CD14-positive monocyte (primary cell): ENCODE results near the gene RFC3. TPM values are rescaled to one million over a fixed set of nuclear protein-coding genes. Genes with fewer than 3 reads are reported as not detected.

Experiments
- DNase-seq, 3 donors: peaks; one replicate each; pipeline ENCODE4 v3.0.0-alpha.2; 2011 to 2022
- H2AFZ ChIP-seq: 2 replicates; pipeline ENCODE4 v1.6.0; 2012; ENCODE audit warnings: mild to moderate bottlenecking, low read depth, low read length, inconsistent platforms; ENCODE audit not compliant: insufficient read depth, poor library complexity, severe bottlenecking
- H3K27ac ChIP-seq, 2 donors: 1 replicate in 1 of 2; 2 replicates in 1 of 2; pipeline ENCODE4 v1.5.1; 2012 to 2013; ENCODE audit warnings: low read length in 2 of 2, control low read depth in 1 of 2, inconsistent platforms in 1 of 2, low read depth in 1 of 2, mild to moderate bottlenecking in 1 of 2
- H3K27me3 ChIP-seq, 2 donors: one replicate each; pipeline versions ENCODE4 v1.6.0 to v1.6.1; 2011 to 2013; ENCODE audit warnings: low read length in 2 of 2; ENCODE audit not compliant: control insufficient read depth in 2 of 2, insufficient read depth in 2 of 2
- H3K36me3 ChIP-seq, 2 donors: replicated peaks in 1 of 2; 1 replicate in 1 of 2; 2 replicates in 1 of 2; pipeline versions ENCODE4 v1.5.1 to v1.6.1; 2012 to 2013; ENCODE audit warnings: low read length in 2 of 2, control low read depth in 1 of 2, inconsistent platforms in 1 of 2, mild to moderate bottlenecking in 1 of 2; ENCODE audit not compliant: insufficient read depth in 2 of 2, control insufficient read depth in 1 of 2
- H3K4me1 ChIP-seq, 2 donors: 1 replicate in 1 of 2; 2 replicates in 1 of 2; pipeline versions ENCODE4 v1.5.1 to v1.6.1; 2012 to 2013; ENCODE audit warnings: low read length in 2 of 2, control low read depth in 1 of 2, inconsistent platforms in 1 of 2, mild to moderate bottlenecking in 1 of 2, moderate library complexity in 1 of 2; ENCODE audit not compliant: insufficient read depth in 2 of 2, control insufficient read depth in 1 of 2
- H3K4me2 ChIP-seq: replicated peaks from 2 replicates; pipeline ENCODE3; 2012; ENCODE audit warnings: low read length, moderate library complexity, mild to moderate bottlenecking; ENCODE audit not compliant: poor library complexity, severe bottlenecking; ENCODE audit errors: extremely low read depth
- H3K4me3 ChIP-seq, 3 experiments: fragments of 200-600 bp in 1 of 3; sonication (generic) in 1 of 3; replicated peaks in 1 of 3; 1 replicate in 2 of 3; 2 replicates in 1 of 3; pipeline ENCODE4 v1.5.1; 2011 to 2013; ENCODE audit warnings: low read length in 3 of 3, mild to moderate bottlenecking in 3 of 3, control low read depth in 2 of 3, low read depth in 2 of 3, inconsistent platforms in 1 of 3, moderate library complexity in 1 of 3
- H3K79me2 ChIP-seq: 2 replicates; pipeline ENCODE4 v1.6.0; 2012; ENCODE audit warnings: mild to moderate bottlenecking, control low read depth, inconsistent platforms, low read length, moderate library complexity; ENCODE audit not compliant: insufficient read depth
- H3K9ac ChIP-seq: 2 replicates; pipeline ENCODE4 v1.6.0; 2017; ENCODE audit warnings: low read length, mild to moderate bottlenecking; ENCODE audit not compliant: insufficient read depth, poor library complexity, severe bottlenecking
- H3K9me3 ChIP-seq, 2 donors: replicated peaks in 1 of 2; 1 replicate in 1 of 2; 2 replicates in 1 of 2; pipeline versions ENCODE4 v1.5.1 to v1.6.1; 2012 to 2013; ENCODE audit warnings: low read length in 2 of 2, control low read depth in 1 of 2; ENCODE audit not compliant: control insufficient read depth in 1 of 2, insufficient read depth in 1 of 2
- H4K20me1 ChIP-seq: 2 replicates; pipeline ENCODE4 v1.6.0; 2012; ENCODE audit warnings: mild to moderate bottlenecking, low read length, control low read depth, moderate library complexity; ENCODE audit not compliant: insufficient read depth
- H3K27ac Mint-ChIP-seq, 7 donors: one replicate each; pipeline ENCODE4 v1.8.0; 2020; ENCODE audit warnings: mild to moderate bottlenecking in 7 of 7, mixed read lengths in 7 of 7, moderate library complexity in 6 of 7, inconsistent platforms in 2 of 7
- H3K27me3 Mint-ChIP-seq, 3 donors: one replicate each; pipeline ENCODE4 v1.8.0; 2021 to 2022; ENCODE audit warnings: low read depth in 3 of 3, mild to moderate bottlenecking in 3 of 3, mixed read lengths in 3 of 3, moderate library complexity in 3 of 3, inconsistent platforms in 1 of 3
- H3K36me3 Mint-ChIP-seq, 2 donors: one replicate each; pipeline ENCODE4 v1.8.0; 2020; ENCODE audit warnings: mixed read lengths in 2 of 2, inconsistent platforms in 1 of 2, mild to moderate bottlenecking in 1 of 2
- H3K4me1 Mint-ChIP-seq: one replicate; pipeline ENCODE4 v1.8.0; 2020; ENCODE audit warnings: mild to moderate bottlenecking, mixed read lengths
- H3K4me3 Mint-ChIP-seq, 2 donors: one replicate each; pipeline ENCODE4 v1.8.0; 2020; ENCODE audit warnings: mild to moderate bottlenecking in 2 of 2, mixed read lengths in 2 of 2, moderate library complexity in 1 of 2
- H3K9me3 Mint-ChIP-seq, 7 donors: one replicate each; pipeline ENCODE4 v1.8.0; 2020 to 2022; ENCODE audit warnings: mixed read lengths in 7 of 7, mild to moderate bottlenecking in 6 of 7, moderate library complexity in 6 of 7, inconsistent platforms in 2 of 7
- CTCF ChIP-seq: fragments of 200-600 bp; IDR thresholded peaks from one replicate; pipeline ENCODE4 v1.8.0; 2022; ENCODE audit warnings: antibody characterized with exemption, mild to moderate bottlenecking
- WGBS: methylation state at CpG from one replicate; pipeline ENCODE4 v1.1.5; 2013; ENCODE audit warnings: missing lambda C conversion rate; ENCODE audit not compliant: insufficient coverage; 5-methylcytosine and 5-hydroxymethylcytosine counted together
- intact Hi-C, 2 donors: fragments of 100-400 bp; cut with micrococcal nuclease; formaldehyde crosslinking; loops; one replicate each; pipeline versions ENCODE4 v1.15.0 to v1.15.1; 2023
- polyA plus RNA-seq, 3 donors: library from polyadenylated mRNA; depleted of rRNA in 1 of 3; unstranded in 2 of 3; stranded (reverse) in 1 of 3; fragments of 300-500 nt in 2 of 3; fragments of >200 nt in 1 of 3; fragmentation: Illumina TruSeq in 2 of 3; gene quantifications; 1 replicate in 2 of 3; 2 replicates in 1 of 3; pipeline ENCODE4 v1.2.3, GENCODE V29; 2012 to 2021

The RFC3 gene
- polyA plus RNA-seq, 3 donors, result 2.5 to 5.3 (median 4.1) TPM

- no peak overlapping the region for H3K4me2 ChIP-seq
- DNase-seq, result no peak
- H3K27me3 ChIP-seq, result no peaks in the 10 kb centered on the region
- intact Hi-C loops, result no loop called here
- peaks cover 16 to 29% of the 10 kb centered on the region in 2 donors for H3K4me1 ChIP-seq
- Mint-ChIP-seq H3K4me3 (no peak overlapping the region), H3K27me3 (peaks cover 0 to 1% (median under 1%) of the 10 kb centered on the region in 3 donors), H3K4me1 (peaks cover 23% of the 10 kb centered on the region), H3K9me3 (no peaks in the 10 kb centered on the region), H3K27ac (no peak overlapping the region), H3K36me3 (no peaks in the 10 kb centered on the region)
- no peaks in the 10 kb centered on the region for H3K9me3 ChIP-seq
- H3K9ac ChIP-seq, result no peak overlapping the region
- no peak overlapping the region for H3K27ac ChIP-seq
- no peak overlapping the region for H3K4me3 ChIP-seq
- H3K36me3 ChIP-seq, result no peaks in the 10 kb centered on the region
- H4K20me1 ChIP-seq, result no peaks in the 10 kb centered on the region
- TF ChIP-seq CTCF, result no peak
- no peak overlapping the region for H2AFZ ChIP-seq
- no peaks in the 10 kb centered on the region for H3K79me2 ChIP-seq
- no CpG with 5 or more reads among the region's 4 CpGs for WGBS
Observed at GRCh38 chr13:33794576-33794975, 23.4 kb upstream of the RFC3 start.

DNA sequence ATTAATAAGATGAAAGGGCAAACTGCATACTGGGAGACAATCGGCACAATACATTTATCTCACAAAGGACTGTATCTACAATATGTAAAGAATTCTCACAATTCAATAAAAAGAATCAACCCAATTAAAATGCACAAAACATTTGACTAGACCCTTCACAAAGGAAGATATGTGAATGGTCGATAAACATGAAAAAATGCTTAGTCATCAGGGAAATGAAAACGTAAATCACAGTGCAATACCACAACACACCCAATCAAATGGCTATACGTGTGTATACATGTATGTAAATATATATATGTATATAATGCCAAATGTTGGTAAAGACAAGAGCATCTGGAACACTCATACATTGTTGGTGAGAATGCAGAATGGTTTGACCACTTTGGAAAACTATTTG, 21.9 kb upstream of the RFC3 start:
- no peak overlapping the region for H3K27ac ChIP-seq
- no peaks in the 10 kb centered on the region for H3K79me2 ChIP-seq
- TF ChIP-seq CTCF, result no peak
- peaks cover 35% of the 10 kb centered on the region for H3K4me1 Mint-ChIP-seq
- H3K4me1 ChIP-seq, result peaks cover 16 to 29% of the 10 kb centered on the region in 2 donors
- H3K9me3 Mint-ChIP-seq, result no peaks in the 10 kb centered on the region
- peaks cover 0 to 4% (median 1%) of the 10 kb centered on the region in 3 donors for H3K27me3 Mint-ChIP-seq
- H3K27me3 ChIP-seq, result no peaks in the 10 kb centered on the region
- H3K36me3 ChIP-seq, result no peaks in the 10 kb centered on the region
- no peaks in the 10 kb centered on the region for H3K36me3 Mint-ChIP-seq
- H3K9me3 ChIP-seq, result no peaks in the 10 kb centered on the region
- H3K4me3 ChIP-seq, result no peak overlapping the region
- no peak overlapping the region for H3K4me3 Mint-ChIP-seq
- DNase-seq, result peak in 1 of 3 donors; percentile 8
- H2AFZ ChIP-seq, result no peak overlapping the region
- H3K9ac ChIP-seq, result no peak overlapping the region
- H3K4me2 ChIP-seq, result peak overlapping the region; percentile 9
- no peaks in the 10 kb centered on the region for H4K20me1 ChIP-seq
- no CpG with 5 or more reads among the region's 4 CpGs for WGBS
- intact Hi-C loops, result no loop called here
- no peak overlapping the region for H3K27ac Mint-ChIP-seq
